Common myeloid progenitor, CD34-positive (primary cell): ENCODE measurements around the gene SMIM45.
A peak's percentile ranks its signal among the peaks of the same experiment; 100 is the strongest.

Experiments used
- CTCF ChIA-PET: fragments of 350-600 bp; sonication (Branson Sonifier 250); formaldehyde crosslinking; loops from one replicate; lab custom pipeline; 2021; ENCODE audit warnings: antibody characterized with exemption; lab: Charles Lee
- POLR2A ChIA-PET: fragments of 350-600 bp; sonication (Branson Sonifier 250); formaldehyde crosslinking; loops from one replicate; lab custom pipeline; 2021; ENCODE audit warnings: antibody characterized with exemption; lab: Charles Lee
- DNase-seq, 3 donors: peaks; one replicate each; pipeline versions ENCODE4 v3.0.0 to v3.0.0-alpha.2; 2013
- H3K27ac ChIP-seq, 2 experiments: 1 replicate in 1 of 2; 2 replicates in 1 of 2; pipeline ENCODE4 v1.7.0; 2013; ENCODE audit warnings: inconsistent platforms in 2 of 2, low read length in 2 of 2, mild to moderate bottlenecking in 2 of 2, low read depth in 1 of 2, moderate library complexity in 1 of 2; ENCODE audit not compliant: severe bottlenecking in 2 of 2, insufficient read depth in 1 of 2, poor library complexity in 1 of 2
- H3K27me3 ChIP-seq, 5 experiments: replicated peaks in 2 of 5; 1 replicate in 3 of 5; 2 replicates in 2 of 5; pipeline versions ENCODE4 v1.6.1 to v1.7.0; 2013; ENCODE audit warnings: low read length in 4 of 5, mild to moderate bottlenecking in 2 of 5, moderate library complexity in 2 of 5, inconsistent platforms in 1 of 5; ENCODE audit not compliant: insufficient read depth in 5 of 5, control insufficient read depth in 4 of 5
- H3K36me3 ChIP-seq, 4 experiments: 1 replicate in 2 of 4; 2 replicates in 2 of 4; pipeline versions ENCODE4 v1.6.1 to v1.7.0; 2013; ENCODE audit warnings: low read length in 3 of 4, control low read depth in 1 of 4, mild to moderate bottlenecking in 1 of 4; ENCODE audit not compliant: control insufficient read depth in 4 of 4, insufficient read depth in 4 of 4
- H3K4me1 ChIP-seq, 4 experiments: 1 replicate in 3 of 4; 2 replicates in 1 of 4; pipeline versions ENCODE4 v1.6.1 to v1.7.1; 2013; ENCODE audit warnings: low read length in 3 of 4, mild to moderate bottlenecking in 3 of 4, control low read depth in 1 of 4, inconsistent platforms in 1 of 4, moderate library complexity in 1 of 4; ENCODE audit not compliant: control insufficient read depth in 4 of 4, insufficient read depth in 4 of 4; ENCODE audit errors: control extremely low read depth in 1 of 4
- H3K4me3 ChIP-seq, 7 experiments: 1 replicate in 4 of 7; 2 replicates in 3 of 7; pipeline versions ENCODE4 v1.5.1 to v1.7.0; 2013; ENCODE audit warnings: mild to moderate bottlenecking in 7 of 7, low read length in 6 of 7, moderate library complexity in 6 of 7, inconsistent platforms in 2 of 7, low read depth in 2 of 7, control low read depth in 1 of 7; ENCODE audit not compliant: insufficient read depth in 4 of 7, control insufficient read depth in 1 of 7; ENCODE audit errors: extremely low read depth in 1 of 7
- H3K9me3 ChIP-seq, 5 experiments: 1 replicate in 4 of 5; 2 replicates in 1 of 5; pipeline versions ENCODE4 v1.6.1 to v1.7.1; 2013; ENCODE audit warnings: low read length in 4 of 5, mild to moderate bottlenecking in 2 of 5, inconsistent platforms in 1 of 5, low read depth in 1 of 5, moderate library complexity in 1 of 5; ENCODE audit not compliant: control insufficient read depth in 4 of 5, insufficient read depth in 2 of 5; ENCODE audit errors: control extremely low read depth in 1 of 5
- WGBS: methylation state at CpG from one replicate; pipeline ENCODE4 v1.1.5; 2013; ENCODE audit not compliant: insufficient coverage; 5-methylcytosine and 5-hydroxymethylcytosine counted together

Gene SMIM45

DNA sequence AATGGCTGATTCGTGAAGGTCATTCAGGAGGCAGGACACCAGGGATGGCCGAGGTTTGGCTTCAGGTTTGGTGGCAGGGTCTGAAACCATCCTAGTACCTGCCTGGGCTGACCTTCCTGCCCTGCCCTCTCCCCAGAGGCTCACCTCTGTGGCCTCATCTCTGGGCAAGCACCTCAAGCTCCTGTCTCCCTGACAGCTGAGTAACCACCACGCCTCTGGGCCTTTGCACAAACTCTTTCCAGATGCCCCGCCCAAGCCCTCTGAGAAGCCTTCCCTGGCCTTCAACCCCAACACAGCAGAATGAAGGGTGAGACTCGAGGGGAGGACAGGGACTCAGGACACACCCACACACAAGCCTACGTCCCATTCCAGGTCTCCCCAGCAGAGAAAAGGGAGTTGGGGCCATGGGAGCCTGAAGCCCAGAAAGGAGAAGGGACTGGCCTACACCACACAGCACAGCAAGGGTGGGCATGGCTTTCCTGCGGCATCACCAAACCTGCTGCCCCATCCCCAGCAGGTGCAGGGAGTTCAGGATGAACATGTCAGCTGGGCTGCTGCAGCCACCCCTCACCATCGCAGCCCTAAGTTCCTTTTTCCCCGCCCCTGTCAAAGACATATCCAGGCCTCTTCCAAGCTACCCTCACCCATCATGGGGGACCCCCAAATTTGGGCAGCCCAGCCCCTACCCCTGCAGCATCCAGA, 39.5 kb upstream of the SMIM45 start:
- H3K4me1 ChIP-seq, result peaks cover 0 to 41% (median 35%) of the 10 kb centered on the region in 4 experiments
- H3K27me3 ChIP-seq, result peaks cover 0 to 88% (median 48%) of the 10 kb centered on the region in 5 experiments
- H3K36me3 ChIP-seq, result peaks cover 0 to 5% (median 2%) of the 10 kb centered on the region in 4 experiments
- H3K4me3 ChIP-seq, result no peak overlapping the region
- no peak overlapping the region for H3K27ac ChIP-seq
- 95% methylated on average over 7 of the region's 9 CpGs for WGBS
- no peaks in the 10 kb centered on the region for H3K9me3 ChIP-seq
- POLR2A ChIA-PET, result interaction anchor here (0.6 to 1.0 kb wide), 2 partner anchors 14 to 125 kb away, joined by 4 to 5 read pairs; partner anchors contain the start of gene TNFRSF13C
- CTCF ChIA-PET, result interaction anchor here (0.7 to 1.4 kb wide), 3 partner anchors 9 to 29 kb away, joined by 3 to 5 read pairs (median 4); no protein-coding TSS in a partner anchor
- DNase-seq, result no peak

DNA sequence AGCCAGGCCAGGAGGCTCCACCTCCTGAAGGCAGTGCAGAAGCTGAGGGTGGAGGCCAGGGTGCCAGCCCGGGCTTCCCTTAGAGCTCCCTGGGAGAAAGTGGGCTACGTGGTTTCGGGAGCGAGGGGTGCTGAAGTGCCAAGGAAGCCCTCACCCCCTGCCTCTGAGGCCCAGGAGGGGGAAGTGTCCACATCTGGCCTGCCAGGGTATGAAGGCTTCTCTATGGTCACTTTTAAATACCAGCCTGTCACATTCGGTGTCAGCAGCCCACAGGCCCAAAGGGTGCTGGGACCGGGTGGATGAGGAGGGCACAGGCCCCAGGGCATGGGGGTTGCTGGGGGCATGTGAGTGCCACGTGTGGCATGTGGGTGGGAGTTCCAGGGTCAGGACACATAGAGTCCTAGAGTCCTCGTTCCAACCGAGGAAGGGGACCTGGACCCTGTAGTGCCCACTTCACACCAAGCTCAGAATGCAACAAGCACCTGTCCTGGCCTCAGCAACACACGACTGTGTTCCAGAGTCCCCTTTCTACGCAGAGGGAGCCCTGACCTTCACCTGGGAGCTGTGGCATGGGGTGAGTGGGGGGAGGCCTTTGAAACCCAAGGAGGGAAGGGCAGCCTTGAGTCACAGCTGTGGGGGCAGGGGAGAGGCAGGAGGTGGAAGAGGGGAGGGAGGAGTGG, 38.8 kb upstream of the SMIM45 start:
- Histone ChIP-seq H3K4me1 (peaks cover 0 to 45% (median 37%) of the 10 kb centered on the region in 4 experiments), H3K27ac (no peak overlapping the region), H3K4me3 (no peak overlapping the region), H3K36me3 (no peaks in the 10 kb centered on the region), H3K9me3 (no peaks in the 10 kb centered on the region), H3K27me3 (peaks cover 0 to 95% (median 48%) of the 10 kb centered on the region in 5 experiments)
- WGBS, result 79% methylated on average over 9 of the region's 11 CpGs
- DNase-seq, result no peak
- CTCF ChIA-PET, result interaction anchor here (1.4 kb wide), 1 partner anchor 9 kb away, joined by 5 read pairs; no protein-coding TSS in a partner anchor
- POLR2A ChIA-PET, result interaction anchor here (0.6 kb wide), 1 partner anchor 126 kb away, joined by 4 read pairs; no protein-coding TSS in a partner anchor

DNA sequence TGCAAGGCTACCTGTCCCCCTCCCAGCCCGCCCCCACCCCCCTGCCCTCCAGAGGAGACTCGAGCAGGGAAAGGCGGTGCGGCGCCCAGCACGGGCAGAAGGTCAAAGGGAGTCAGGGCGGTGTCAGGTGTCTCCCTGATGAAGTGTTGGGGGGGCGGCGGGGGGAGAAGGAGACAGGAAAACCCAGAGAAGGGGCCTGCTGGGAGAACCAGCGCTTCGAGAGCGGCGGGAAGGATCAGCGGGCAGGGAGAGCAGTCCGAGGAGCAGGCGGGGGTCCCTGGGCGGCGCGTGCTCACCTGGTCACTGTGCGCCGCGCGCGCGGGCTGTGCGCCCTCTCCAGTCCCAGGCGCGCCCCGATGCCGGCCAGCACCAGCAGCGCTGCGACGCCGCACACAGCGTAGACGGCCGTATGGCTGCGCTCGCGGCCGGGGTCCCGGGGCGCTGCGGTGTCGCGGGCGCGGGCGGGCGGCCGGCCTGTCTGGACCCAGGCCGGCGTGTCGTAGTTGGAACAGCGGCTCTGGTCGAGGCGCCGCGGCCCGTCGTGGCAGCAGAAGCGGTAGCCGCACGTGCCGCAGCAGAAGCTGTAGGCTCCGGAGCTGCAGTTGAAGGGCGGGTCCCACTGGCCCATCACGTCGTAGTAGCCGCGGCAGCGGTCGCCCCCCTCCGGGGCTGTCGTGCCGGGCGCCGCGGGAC, 38.0 kb upstream of the SMIM45 start:
- POLR2A ChIA-PET, result no interaction called here
- Histone ChIP-seq H3K27me3 (peaks cover 0 to 93% (median 48%) of the 10 kb centered on the region in 5 experiments), H3K4me1 (peaks cover 0 to 42% (median 35%) of the 10 kb centered on the region in 4 experiments), H3K4me3 (peak overlapping the region in 1 of 7 experiments; percentile 46), H3K9me3 (no peaks in the 10 kb centered on the region), H3K27ac (no peak overlapping the region), H3K36me3 (no peaks in the 10 kb centered on the region)
- WGBS, result 3% methylated on average over 72 of the region's 79 CpGs
- CTCF ChIA-PET, result no interaction called here
- peak in 1 of 3 donors; percentile 26 for DNase-seq

DNA sequence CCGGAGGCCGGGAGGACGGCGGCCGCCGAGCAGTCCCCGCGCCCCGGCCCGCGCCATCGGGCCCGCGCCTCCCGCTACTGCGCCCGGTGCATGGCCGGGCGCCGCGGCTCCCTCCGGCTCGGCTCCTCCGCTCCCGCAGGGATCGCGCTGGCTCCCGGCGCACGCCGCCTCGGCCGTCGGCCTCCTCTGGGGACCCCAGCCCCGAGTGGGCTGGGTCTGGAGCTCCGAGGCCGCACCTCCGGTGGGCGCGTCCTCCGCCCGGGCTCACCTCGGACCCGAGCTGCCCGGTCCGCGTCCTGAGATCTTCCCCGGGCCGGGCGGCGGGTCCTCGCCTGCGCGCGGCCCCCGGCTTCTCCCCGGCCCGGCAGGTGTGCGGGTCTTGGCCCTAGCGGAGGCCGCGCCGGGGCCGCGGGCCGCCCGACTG, 37.3 kb upstream of the SMIM45 start:
- H3K9me3 ChIP-seq, result no peaks in the 10 kb centered on the region
- POLR2A ChIA-PET, result no interaction called here
- peaks cover 0 to 48% (median 41%) of the 10 kb centered on the region in 4 experiments for H3K4me1 ChIP-seq
- peak overlapping the region in 3 of 7 experiments; percentile 10 to 64 (median 46) for H3K4me3 ChIP-seq
- peaks cover 0 to 93% (median 44%) of the 10 kb centered on the region in 5 experiments for H3K27me3 ChIP-seq
- CTCF ChIA-PET, result no interaction called here
- H3K27ac ChIP-seq, result no peak overlapping the region
- WGBS, result 2% methylated on average over 52 of the region's 67 CpGs
- H3K36me3 ChIP-seq, result no peaks in the 10 kb centered on the region
- DNase-seq, result no peak

DNA sequence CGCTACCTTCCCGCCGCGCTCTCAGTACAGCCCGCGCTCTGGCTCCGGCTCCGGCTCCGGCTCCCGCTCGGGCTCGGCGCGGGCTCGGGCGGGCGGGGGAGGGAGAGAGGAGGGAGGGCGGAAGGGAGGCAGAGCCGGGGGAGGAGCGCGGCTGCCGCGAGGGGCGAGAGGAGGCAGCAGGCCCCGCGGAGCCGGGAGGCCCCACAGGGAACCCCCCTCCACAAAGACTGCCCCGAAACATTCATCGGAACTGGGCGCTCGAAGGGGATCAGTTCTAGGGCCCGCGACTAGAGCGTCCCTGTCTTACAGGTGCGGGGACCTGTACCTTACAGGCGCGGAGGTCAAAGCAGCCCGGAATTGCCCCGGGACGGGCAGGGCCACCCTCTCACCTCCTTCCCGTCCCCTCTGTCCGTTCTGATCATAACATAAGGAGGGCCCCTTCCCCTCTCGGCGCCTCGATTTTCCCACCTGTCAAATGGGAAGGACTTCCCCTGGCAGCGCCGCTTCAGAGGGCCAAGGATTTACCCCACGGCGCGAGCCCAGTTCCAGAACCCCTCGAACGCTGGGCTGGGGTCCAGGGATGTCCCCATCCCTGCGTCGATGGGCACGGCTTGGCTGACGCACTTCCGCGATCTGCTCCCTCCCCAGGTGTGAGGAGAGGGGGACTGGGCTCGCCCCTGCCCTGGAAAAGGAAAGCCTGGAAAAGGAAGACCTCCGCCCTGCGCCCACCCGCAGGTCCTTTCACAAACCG, 36.7 kb upstream of the SMIM45 start, which contains the start of gene SHISA8:
Gene SHISA8 (minus strand): TSS at position 40 of the 751 bp plus-strand sequence. CDS start 407 bp downstream, outside the sequence.
- no peaks in the 10 kb centered on the region for H3K9me3 ChIP-seq
- ChIA-PET POLR2A (no interaction called here), CTCF (interaction anchor here (1.5 kb wide), 1 partner anchor 26 kb away, joined by 6 read pairs; no protein-coding TSS in a partner anchor)
- 9% methylated on average over 40 of the region's 63 CpGs for WGBS
- H3K4me3 ChIP-seq, result peak within 1 kb of the TSS in 5 of 7 experiments; percentile 10 to 64 (median 36)
- no peaks in the 10 kb centered on the region for H3K36me3 ChIP-seq
- peaks cover 0 to 89% (median 44%) of the 10 kb centered on the region in 5 experiments for H3K27me3 ChIP-seq
- DNase-seq, result peak in 2 of 3 donors; percentile 66 to 74
- no peak within 1 kb of the TSS for H3K27ac ChIP-seq
- peaks cover 0 to 49% (median 44%) of the 10 kb centered on the region in 4 experiments for H3K4me1 ChIP-seq

DNA sequence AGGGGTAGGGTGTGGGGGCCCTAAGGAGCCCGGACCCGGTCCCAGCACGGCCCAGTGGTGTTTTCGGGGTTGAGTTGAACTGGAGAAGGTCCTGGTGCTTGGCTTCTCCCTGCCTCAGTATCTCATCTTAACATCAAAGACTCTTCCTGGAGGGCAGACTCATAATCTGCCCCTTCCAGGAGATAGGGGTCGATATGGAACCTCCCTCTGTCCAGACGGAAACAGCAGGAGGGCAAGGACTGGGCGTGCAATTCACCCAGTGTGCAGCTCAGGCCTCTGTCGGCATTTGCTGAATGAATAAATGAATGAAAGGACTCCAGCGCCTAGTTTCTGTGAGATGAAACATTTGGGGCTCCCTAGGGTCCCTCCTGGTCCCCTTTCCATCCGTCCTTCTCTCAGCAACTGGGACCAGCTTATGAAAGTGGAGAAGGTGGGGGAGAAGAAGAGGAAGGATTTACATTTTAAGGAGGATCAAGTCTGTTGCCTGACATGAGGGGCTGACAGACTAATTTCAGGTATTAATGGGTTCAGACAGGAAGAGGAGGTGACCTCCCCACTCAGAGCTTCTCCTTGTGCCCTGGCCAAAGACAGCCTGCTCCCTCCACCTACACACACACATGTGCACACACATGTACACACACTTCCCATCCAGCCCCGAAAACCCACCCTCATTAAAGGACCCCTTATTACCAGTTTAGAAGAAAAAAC, 36.0 kb upstream of the SMIM45 start:
- Histone ChIP-seq H3K9me3 (no peaks in the 10 kb centered on the region), H3K27ac (no peak overlapping the region), H3K4me1 (peaks cover 0 to 45% (median 42%) of the 10 kb centered on the region in 4 experiments), H3K36me3 (no peaks in the 10 kb centered on the region), H3K4me3 (no peak overlapping the region), H3K27me3 (peaks cover 0 to 83% (median 40%) of the 10 kb centered on the region in 5 experiments)
- ChIA-PET CTCF (interaction anchor here (1.5 to 2.2 kb wide), 2 partner anchors 9 to 25 kb away, joined by 6 to 9 read pairs; no protein-coding TSS in a partner anchor), POLR2A (no interaction called here)
- 73% methylated on average over 7 of the region's 11 CpGs for WGBS
- DNase-seq, result no peak
